ENCODE measurements around the gene RELL1.
A peak's percentile ranks its signal among the peaks of the same experiment; 100 is the strongest.

The RELL1 gene

GRCh38 chr4:37675587-37676290 is 10.4 kb downstream of the RELL1 start:
- Histone ChIP-seq H3K27me3 (ENCODE audit: control insufficient read depth, low read length) (no peaks in the 10 kb centered on the region), H4K20me1 (ENCODE audit: control insufficient read depth, insufficient read depth, low read depth, low read length) (no peaks in the 10 kb centered on the region), H3F3A (ENCODE audit: control insufficient read depth, insufficient read depth) (no peaks in the 10 kb centered on the region), H3K4me1 (ENCODE audit: control insufficient read depth, low read length) (peaks cover 28% of the 10 kb centered on the region), H3K36me3 (ENCODE audit: control insufficient read depth, low read length) (no peaks in the 10 kb centered on the region), H3K4me3 (ENCODE audit: low read length) (peak overlapping the region; percentile 26), H3K9me3 (ENCODE audit: control insufficient read depth, insufficient read depth, low read length) (no peaks in the 10 kb centered on the region), H3K27ac (ENCODE audit: low read depth, low read length) (0 out of 2 replicates have a peak overlapping the region, but pooled peaks have one; percentile 1), H3K79me2 (ENCODE audit: control insufficient read depth, low read length) (peaks cover 11% of the 10 kb centered on the region), H3K4me2 (ENCODE audit: low read length) (peak overlapping the region; percentile 53), H3K9me2 (replicated peaks; ENCODE audit: control insufficient read depth, low read length) (no peaks in the 10 kb centered on the region)
- TF ChIP-seq EZH2phosphoT487 (IDR thresholded peaks at IDR 0.05; ENCODE audit: borderline replicate concordance, low read length), result no peak
- TF ChIP-seq CTCF (IDR thresholded peaks at IDR 0.05; ENCODE audit: low read depth, low read length, poor library complexity, severe bottlenecking), result no peak

GRCh38 chr4:37674439-37674838 is 11.7 kb downstream of the RELL1 start:
- no peaks in the 10 kb centered on the region for H3K27me3 ChIP-seq (ENCODE audit: control insufficient read depth, low read length)
- no peaks in the 10 kb centered on the region for H3K9me2 ChIP-seq (replicated peaks; ENCODE audit: control insufficient read depth, low read length)
- H3K4me2 ChIP-seq (ENCODE audit: low read length), result no peak overlapping the region
- no peak for TF ChIP-seq EZH2phosphoT487 (IDR thresholded peaks at IDR 0.05; ENCODE audit: borderline replicate concordance, low read length)
- no peak for TF ChIP-seq CTCF (IDR thresholded peaks at IDR 0.05; ENCODE audit: low read depth, low read length, poor library complexity, severe bottlenecking)
- H3K4me1 ChIP-seq (ENCODE audit: control insufficient read depth, low read length), result peaks cover 28% of the 10 kb centered on the region
- H3K27ac ChIP-seq (ENCODE audit: low read depth, low read length), result no peak overlapping the region
- no peaks in the 10 kb centered on the region for H3K36me3 ChIP-seq (ENCODE audit: control insufficient read depth, low read length)
- no peaks in the 10 kb centered on the region for H4K20me1 ChIP-seq (ENCODE audit: control insufficient read depth, insufficient read depth, low read depth, low read length)
- no peak overlapping the region for H3K4me3 ChIP-seq (ENCODE audit: low read length)
- no peaks in the 10 kb centered on the region for H3F3A ChIP-seq (ENCODE audit: control insufficient read depth, insufficient read depth)
- H3K79me2 ChIP-seq (ENCODE audit: control insufficient read depth, low read length), result peaks cover 11% of the 10 kb centered on the region
- no peaks in the 10 kb centered on the region for H3K9me3 ChIP-seq (ENCODE audit: control insufficient read depth, insufficient read depth, low read length)

- Histone ChIP-seq H3K9me3 (ENCODE audit: control insufficient read depth, insufficient read depth, low read length) (no peaks in the 10 kb centered on the region), H4K20me1 (ENCODE audit: control insufficient read depth, insufficient read depth, low read depth, low read length) (no peaks in the 10 kb centered on the region), H3K27me3 (ENCODE audit: control insufficient read depth, low read length) (no peaks in the 10 kb centered on the region), H3K79me2 (ENCODE audit: control insufficient read depth, low read length) (peaks cover 11% of the 10 kb centered on the region), H3K9me2 (replicated peaks; ENCODE audit: control insufficient read depth, low read length) (no peaks in the 10 kb centered on the region), H3K4me1 (ENCODE audit: control insufficient read depth, low read length) (peaks cover 28% of the 10 kb centered on the region), H3K36me3 (ENCODE audit: control insufficient read depth, low read length) (no peaks in the 10 kb centered on the region), H3K4me3 (ENCODE audit: low read length) (no peak overlapping the region), H3F3A (ENCODE audit: control insufficient read depth, insufficient read depth) (no peaks in the 10 kb centered on the region), H3K27ac (ENCODE audit: low read depth, low read length) (no peak overlapping the region), H3K4me2 (ENCODE audit: low read length) (no peak overlapping the region)
- TF ChIP-seq EZH2phosphoT487 (IDR thresholded peaks at IDR 0.05; ENCODE audit: borderline replicate concordance, low read length) (no peak), CTCF (IDR thresholded peaks at IDR 0.05; ENCODE audit: low read depth, low read length, poor library complexity, severe bottlenecking) (no peak)
These were observed 12.5 kb downstream of the RELL1 start for GRCh38 chr4:37673538-37674192.
